DOHH2 (cell line): ENCODE results near the gene IQGAP1.

ENCODE experiments used
- H3F3A ChIP-seq: fragments of 200-600 bp; sonication (generic), shearing (Covaris generic); 2 replicates; pipeline ENCODE4 v1.6.0; 2016; ENCODE audit warnings: antibody characterized with exemption, mild to moderate bottlenecking; ENCODE audit not compliant: control insufficient read depth, insufficient read depth
- H3K27ac ChIP-seq: fragments of 200-600 bp; sonication (generic); 2 replicates; pipeline ENCODE4 v1.5.1; 2014; ENCODE audit warnings: low read depth, mild to moderate bottlenecking, low read length, moderate library complexity
- H3K27me3 ChIP-seq: fragments of 200-600 bp; sonication (generic); 2 replicates; pipeline ENCODE4 v1.6.1; 2014; ENCODE audit warnings: mild to moderate bottlenecking, low read length, mixed read lengths; ENCODE audit not compliant: control insufficient read depth
- H3K36me3 ChIP-seq: fragments of 200-600 bp; sonication (generic); 2 replicates; pipeline ENCODE4 v1.6.1; 2014; ENCODE audit warnings: mild to moderate bottlenecking, low read length, moderate library complexity, mixed read lengths; ENCODE audit not compliant: control insufficient read depth
- H3K4me1 ChIP-seq: fragments of 200-600 bp; sonication (generic); 2 replicates; pipeline ENCODE4 v1.6.1; 2014; ENCODE audit warnings: mild to moderate bottlenecking, low read length, mixed read lengths; ENCODE audit not compliant: control insufficient read depth
- H3K4me2 ChIP-seq: fragments of 200-600 bp; sonication (generic); 2 replicates; pipeline ENCODE4 v1.6.0; 2014; ENCODE audit warnings: mild to moderate bottlenecking, low read length, moderate library complexity
- H3K4me3 ChIP-seq: fragments of 200-600 bp; sonication (generic); 2 replicates; pipeline ENCODE4 v1.5.1; 2014; ENCODE audit warnings: mild to moderate bottlenecking, low read length, mixed read lengths
- H3K79me2 ChIP-seq: fragments of 200-600 bp; sonication (generic); 2 replicates; pipeline ENCODE4 v1.6.1; 2014; ENCODE audit warnings: mild to moderate bottlenecking, low read length, mixed read lengths; ENCODE audit not compliant: control insufficient read depth
- H3K9me2 ChIP-seq: fragments of 200-600 bp; sonication (generic); replicated peaks from 2 replicates; pipeline ENCODE4 v1.6.1; 2014; ENCODE audit warnings: mild to moderate bottlenecking, low read length, mixed read lengths; ENCODE audit not compliant: control insufficient read depth
- H3K9me3 ChIP-seq: fragments of 200-600 bp; sonication (generic); 2 replicates; pipeline ENCODE4 v1.6.1; 2014; ENCODE audit warnings: antibody characterized with exemption, low read length, mixed read lengths; ENCODE audit not compliant: control insufficient read depth, insufficient read depth
- H4K20me1 ChIP-seq: fragments of 200-600 bp; sonication (generic); 2 replicates; pipeline ENCODE4 v1.6.0; 2014; ENCODE audit warnings: low read depth, mild to moderate bottlenecking, antibody characterized with exemption, low read length, moderate library complexity; ENCODE audit not compliant: control insufficient read depth, insufficient read depth
- EZH2phosphoT487 ChIP-seq: fragments of 200-600 bp; sonication (generic); IDR thresholded peaks from 2 replicates; pipeline ENCODE4 v1.6.1; 2017; ENCODE audit warnings: borderline replicate concordance, mild to moderate bottlenecking, antibody characterized with exemption, low read length, moderate library complexity, mixed read lengths
- TF ChIP-seq, protein P1 (sequence below): fragments of 200-600 bp; sonication (generic); IDR thresholded peaks from one replicate; pipeline ENCODE4 v1.5.1; 2014; ENCODE audit warnings: antibody characterized with exemption, mild to moderate bottlenecking, low read depth, low read length; ENCODE audit not compliant: poor library complexity, severe bottlenecking

The IQGAP1 gene

DNA sequence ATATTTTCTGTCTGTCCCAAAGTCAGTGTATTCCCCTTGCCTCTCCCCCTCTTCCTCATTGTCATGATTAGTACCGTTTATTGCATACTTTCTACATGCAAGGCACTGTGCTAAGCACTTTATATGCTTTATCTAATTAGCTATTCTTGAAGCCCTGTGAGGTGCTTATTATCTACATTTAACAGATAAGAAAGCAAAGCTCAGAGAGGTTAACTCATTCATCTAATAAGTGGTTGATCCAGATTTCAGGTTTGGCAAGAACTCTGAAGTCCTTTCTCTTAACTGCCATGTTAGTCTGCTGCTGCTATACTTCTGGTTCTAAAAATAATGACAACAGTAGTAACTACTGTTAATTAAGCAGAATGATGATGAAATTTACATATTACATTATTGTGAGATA is 13.5 kb downstream of the IQGAP1 start:
- TF ChIP-seq EZH2phosphoT487 = no peak
- TF ChIP-seq, protein P1, sequence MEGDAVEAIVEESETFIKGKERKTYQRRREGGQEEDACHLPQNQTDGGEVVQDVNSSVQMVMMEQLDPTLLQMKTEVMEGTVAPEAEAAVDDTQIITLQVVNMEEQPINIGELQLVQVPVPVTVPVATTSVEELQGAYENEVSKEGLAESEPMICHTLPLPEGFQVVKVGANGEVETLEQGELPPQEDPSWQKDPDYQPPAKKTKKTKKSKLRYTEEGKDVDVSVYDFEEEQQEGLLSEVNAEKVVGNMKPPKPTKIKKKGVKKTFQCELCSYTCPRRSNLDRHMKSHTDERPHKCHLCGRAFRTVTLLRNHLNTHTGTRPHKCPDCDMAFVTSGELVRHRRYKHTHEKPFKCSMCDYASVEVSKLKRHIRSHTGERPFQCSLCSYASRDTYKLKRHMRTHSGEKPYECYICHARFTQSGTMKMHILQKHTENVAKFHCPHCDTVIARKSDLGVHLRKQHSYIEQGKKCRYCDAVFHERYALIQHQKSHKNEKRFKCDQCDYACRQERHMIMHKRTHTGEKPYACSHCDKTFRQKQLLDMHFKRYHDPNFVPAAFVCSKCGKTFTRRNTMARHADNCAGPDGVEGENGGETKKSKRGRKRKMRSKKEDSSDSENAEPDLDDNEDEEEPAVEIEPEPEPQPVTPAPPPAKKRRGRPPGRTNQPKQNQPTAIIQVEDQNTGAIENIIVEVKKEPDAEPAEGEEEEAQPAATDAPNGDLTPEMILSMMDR = no peak
- Histone ChIP-seq H3K79me2 (peaks cover 99% of the 10 kb centered on the region), H3F3A (no peaks in the 10 kb centered on the region), H3K4me2 (peak overlapping the region; percentile 50), H3K9me3 (no peaks in the 10 kb centered on the region), H3K9me2 (no peaks in the 10 kb centered on the region), H3K27ac (no peak overlapping the region), H3K4me1 (peaks cover 27% of the 10 kb centered on the region), H3K36me3 (peaks cover 4% of the 10 kb centered on the region), H3K27me3 (no peaks in the 10 kb centered on the region), H3K4me3 (no peak overlapping the region), H4K20me1 (peaks cover 4% of the 10 kb centered on the region)

DNA sequence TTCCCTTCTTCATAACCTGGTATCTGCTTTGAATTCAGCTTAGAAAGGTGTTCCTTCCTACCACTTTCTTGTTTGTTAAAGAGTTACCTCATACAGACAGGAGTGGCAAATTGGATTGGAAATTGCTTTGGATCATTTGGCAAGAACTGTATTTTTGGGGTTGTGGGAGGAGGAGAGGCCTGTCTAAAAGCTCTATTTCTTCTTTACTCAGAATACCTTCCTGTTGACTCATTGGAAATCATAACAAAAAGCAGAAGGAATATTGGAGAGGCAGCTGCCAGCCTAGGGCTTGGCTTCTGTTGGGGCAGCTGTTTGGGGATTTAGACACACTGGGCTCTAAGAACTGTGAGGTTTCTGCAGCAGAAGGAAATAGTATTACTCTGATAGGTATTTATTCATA is 14.2 kb downstream of the IQGAP1 start:
- peaks cover 4% of the 10 kb centered on the region; the same call in 1 of the 2 replicates for H3K36me3 ChIP-seq
- peaks cover 4% of the 10 kb centered on the region for H4K20me1 ChIP-seq
- no peaks in the 10 kb centered on the region for H3K27me3 ChIP-seq
- no peaks in the 10 kb centered on the region for H3K9me2 ChIP-seq
- peaks cover 25% of the 10 kb centered on the region for H3K4me1 ChIP-seq
- no peaks in the 10 kb centered on the region for H3K9me3 ChIP-seq
- peak overlapping the region; percentile 50; the same call in 1 of the 2 replicates for H3K4me2 ChIP-seq
- H3K79me2 ChIP-seq = peaks cover 99% of the 10 kb centered on the region
- no peaks in the 10 kb centered on the region for H3F3A ChIP-seq
- TF ChIP-seq, protein P1 = no peak
- TF ChIP-seq EZH2phosphoT487 = no peak
- no peak overlapping the region for H3K4me3 ChIP-seq
- H3K27ac ChIP-seq = no peak overlapping the region

DNA sequence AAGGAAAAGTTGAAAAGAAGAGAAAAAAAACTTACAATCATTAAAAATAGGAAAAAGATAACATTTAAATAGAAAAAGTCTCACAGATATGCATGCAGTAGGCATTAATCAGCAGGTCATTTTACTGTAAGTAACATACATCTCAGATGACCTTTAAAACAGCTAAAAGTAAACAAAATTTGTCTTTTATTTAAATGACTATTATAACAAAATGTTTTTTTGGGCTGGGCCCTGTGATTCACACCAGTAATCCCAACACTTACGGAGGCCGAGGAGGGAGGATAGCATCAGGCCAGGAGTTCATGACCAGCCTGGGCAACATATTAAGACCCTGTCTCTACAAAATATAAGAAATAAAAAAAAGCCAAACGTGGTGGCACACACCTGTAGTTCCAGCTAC is 14.7 kb downstream of the IQGAP1 start:
- Histone ChIP-seq H3K4me3 (no peak overlapping the region), H3K9me2 (no peaks in the 10 kb centered on the region), H3K4me2 (no peak overlapping the region), H3K27me3 (no peaks in the 10 kb centered on the region), H4K20me1 (peaks cover 4% of the 10 kb centered on the region), H3K4me1 (peaks cover 25% of the 10 kb centered on the region), H3K36me3 (peaks cover 4% of the 10 kb centered on the region; the same call in 1 of the 2 replicates), H3K27ac (no peak overlapping the region), H3F3A (no peaks in the 10 kb centered on the region), H3K79me2 (peaks cover 100% of the 10 kb centered on the region), H3K9me3 (no peaks in the 10 kb centered on the region)
- no peak for TF ChIP-seq EZH2phosphoT487
- TF ChIP-seq, protein P1 = no peak

DNA sequence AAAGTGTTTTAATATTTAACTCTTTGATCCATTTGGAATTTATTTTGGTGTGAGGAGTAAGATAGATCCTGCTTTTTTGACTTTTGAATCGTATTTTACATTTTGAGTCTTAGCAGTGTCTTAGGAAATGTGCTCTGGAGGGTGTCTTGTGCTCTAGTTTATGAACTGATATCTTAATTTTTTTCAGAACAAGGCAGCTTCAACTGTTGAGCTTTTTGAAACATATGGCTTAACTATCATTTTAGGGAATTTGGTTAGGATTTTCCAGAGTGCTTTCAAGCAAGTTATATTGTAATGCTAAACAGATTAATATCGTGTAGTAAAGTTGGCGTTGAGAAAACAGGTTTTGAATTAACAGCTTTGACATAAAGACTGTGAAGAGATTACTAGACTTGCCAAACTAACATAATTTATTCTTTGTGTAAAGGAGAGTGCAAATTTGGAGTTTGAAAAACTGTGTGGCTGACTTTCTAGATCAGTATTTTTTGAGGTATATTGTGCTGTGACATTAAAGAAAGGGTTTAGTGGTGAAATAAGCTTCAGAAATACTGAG is 17.1 kb downstream of the IQGAP1 start:
- no peak for TF ChIP-seq EZH2phosphoT487
- TF ChIP-seq, protein P1 = no peak
- peaks cover 26% of the 10 kb centered on the region for H3K4me1 ChIP-seq
- no peaks in the 10 kb centered on the region for H3F3A ChIP-seq
- H3K4me3 ChIP-seq = no peak overlapping the region
- no peak overlapping the region for H3K4me2 ChIP-seq
- peaks cover 8% of the 10 kb centered on the region for H3K36me3 ChIP-seq
- no peaks in the 10 kb centered on the region for H3K27me3 ChIP-seq
- H3K9me3 ChIP-seq = no peaks in the 10 kb centered on the region
- H3K27ac ChIP-seq = no peak overlapping the region
- no peaks in the 10 kb centered on the region for H3K9me2 ChIP-seq
- H3K79me2 ChIP-seq = peaks cover 94% of the 10 kb centered on the region
- peaks cover 4% of the 10 kb centered on the region for H4K20me1 ChIP-seq
